Nephron (organoid): ENCODE measurements around the gene UAP1L1.
"Not testable (repeated sequence)": the region's sequence is repeated elsewhere in the genome, so short reads cannot be mapped to it uniquely, and the experiment has no call there.

Source experiments
- H3K27ac Mint-ChIP-seq, 3 experiments: 2 replicates each; pipeline ENCODE4 v1.8.0; 2020; ENCODE audit warnings: mixed read lengths in 3 of 3, mild to moderate bottlenecking in 2 of 3, moderate library complexity in 1 of 3
- H3K27me3 Mint-ChIP-seq: 2 replicates; pipeline ENCODE4 v1.8.0; 2021; ENCODE audit warnings: low read depth, mild to moderate bottlenecking, moderate library complexity, mixed read lengths
- H3K36me3 Mint-ChIP-seq: 2 replicates; pipeline ENCODE4 v1.8.0; 2020; ENCODE audit warnings: low read depth, mixed read lengths
- H3K4me1 Mint-ChIP-seq: 2 replicates; pipeline ENCODE4 v1.8.0; 2020; ENCODE audit warnings: mixed read lengths
- H3K4me3 Mint-ChIP-seq, 3 experiments: 2 replicates each; pipeline ENCODE4 v1.8.0; 2020; ENCODE audit warnings: mild to moderate bottlenecking in 3 of 3, mixed read lengths in 3 of 3, moderate library complexity in 2 of 3
- H3K9me3 Mint-ChIP-seq: 2 replicates; pipeline ENCODE4 v1.8.0; 2020; ENCODE audit warnings: mixed read lengths
- CTCF ChIP-seq, 3 experiments: fragments of 200-600 bp; sonication (generic); IDR thresholded peaks; one replicate each; pipeline ENCODE4 v1.5.0; 2021; ENCODE audit warnings: antibody characterized with exemption in 3 of 3; ENCODE audit not compliant: unreplicated experiment in 3 of 3

UAP1L1 gene

GRCh38 chr9:137116027-137116507, 38.8 kb downstream of the UAP1L1 start:
- H3K4me3 Mint-ChIP-seq = peak overlapping the region in 1 of 3 experiments; percentile 16
- no peaks in the 10 kb centered on the region for H3K9me3 Mint-ChIP-seq
- no peaks in the 10 kb centered on the region for H3K36me3 Mint-ChIP-seq
- H3K4me1 Mint-ChIP-seq = no peaks in the 10 kb centered on the region
- peaks cover 23% of the 10 kb centered on the region for H3K27me3 Mint-ChIP-seq
- H3K27ac Mint-ChIP-seq = no peak overlapping the region
- no peak for TF ChIP-seq CTCF (IDR thresholded peaks at IDR 0.05; ENCODE audit: unreplicated experiment in 3 of 3)

- H3K9me3 Mint-ChIP-seq = no peaks in the 10 kb centered on the region
Measured at GRCh38 chr9:137116728-137117127, 39.4 kb downstream of the UAP1L1 start.

GRCh38 chr9:137117269-137117731, 40.0 kb downstream of the UAP1L1 start:
- peaks cover 23% of the 10 kb centered on the region for H3K27me3 Mint-ChIP-seq
- no peaks in the 10 kb centered on the region for H3K36me3 Mint-ChIP-seq
- TF ChIP-seq CTCF (IDR thresholded peaks at IDR 0.05; ENCODE audit: unreplicated experiment in 3 of 3) = no peak
- H3K9me3 Mint-ChIP-seq = no peaks in the 10 kb centered on the region
- no peaks in the 10 kb centered on the region for H3K4me1 Mint-ChIP-seq
- H3K4me3 Mint-ChIP-seq = peak overlapping the region in 1 of 3 experiments; percentile 29
- no peak overlapping the region for H3K27ac Mint-ChIP-seq

More at GRCh38 chr9:137116728-137117127, 39.4 kb downstream of the UAP1L1 start:
- TF ChIP-seq CTCF (IDR thresholded peaks at IDR 0.05; ENCODE audit: unreplicated experiment in 3 of 3) = no peak
- H3K4me3 Mint-ChIP-seq = peak overlapping the region; percentile 16 to 46 (median 29)
- H3K27me3 Mint-ChIP-seq = peaks cover 23% of the 10 kb centered on the region
- no peaks in the 10 kb centered on the region for H3K4me1 Mint-ChIP-seq
- H3K36me3 Mint-ChIP-seq = no peaks in the 10 kb centered on the region
- H3K27ac Mint-ChIP-seq = no peak overlapping the region

- H3K27me3 Mint-ChIP-seq = peaks cover 23% of the 10 kb centered on the region
- H3K27ac Mint-ChIP-seq, H3K9me3 Mint-ChIP-seq, H3K36me3 Mint-ChIP-seq, H3K4me1 Mint-ChIP-seq, H3K4me3 Mint-ChIP-seq: not testable (repeated sequence)
Measured at GRCh38 chr9:137118092-137118603, 40.8 kb downstream of the UAP1L1 start.

GRCh38 chr9:137121927-137122795, 44.8 kb downstream of the UAP1L1 start:
- H3K27ac Mint-ChIP-seq, H3K4me3 Mint-ChIP-seq, H3K9me3 Mint-ChIP-seq, H3K36me3 Mint-ChIP-seq, H3K4me1 Mint-ChIP-seq, H3K27me3 Mint-ChIP-seq: not testable (repeated sequence)

- H3K4me3 Mint-ChIP-seq, H3K27ac Mint-ChIP-seq, H3K9me3 Mint-ChIP-seq, H3K27me3 Mint-ChIP-seq, H3K36me3 Mint-ChIP-seq: not testable (repeated sequence)
- H3K4me1 Mint-ChIP-seq = peaks cover 12% of the 10 kb centered on the region
Measured at GRCh38 chr9:137122796-137123467, 45.6 kb downstream of the UAP1L1 start.

- H3K36me3 Mint-ChIP-seq = no peaks in the 10 kb centered on the region
- no peak overlapping the region for H3K27ac Mint-ChIP-seq
- H3K4me3 Mint-ChIP-seq = no peak overlapping the region
- no peaks in the 10 kb centered on the region for H3K27me3 Mint-ChIP-seq
- no peak for TF ChIP-seq CTCF (IDR thresholded peaks at IDR 0.05; ENCODE audit: unreplicated experiment in 3 of 3)
- H3K4me1 Mint-ChIP-seq = peaks cover 18% of the 10 kb centered on the region
- no peaks in the 10 kb centered on the region for H3K9me3 Mint-ChIP-seq
Measured at GRCh38 chr9:137123468-137123837, 46.1 kb downstream of the UAP1L1 start.

GRCh38 chr9:137123952-137124462, 46.7 kb downstream of the UAP1L1 start:
- H3K4me1 Mint-ChIP-seq = peaks cover 23% of the 10 kb centered on the region
- H3K27me3 Mint-ChIP-seq, H3K4me3 Mint-ChIP-seq, H3K27ac Mint-ChIP-seq, H3K36me3 Mint-ChIP-seq, H3K9me3 Mint-ChIP-seq: not testable (repeated sequence)
